HG03521 (cell line): ENCODE measurements around the gene MYO18A.
"Not testable (repeated sequence)": the region's sequence is repeated elsewhere in the genome, so short reads cannot be mapped to it uniquely, and the experiment has no call there.

Experiments
- ATAC-seq: cut with Tn5 transposase; IDR thresholded peaks from one replicate; pipeline ENCODE4 v1.9.1; 2021; ENCODE audit warnings: mild to moderate bottlenecking, moderate library complexity; ENCODE audit not compliant: unreplicated experiment

Gene MYO18A

DNA sequence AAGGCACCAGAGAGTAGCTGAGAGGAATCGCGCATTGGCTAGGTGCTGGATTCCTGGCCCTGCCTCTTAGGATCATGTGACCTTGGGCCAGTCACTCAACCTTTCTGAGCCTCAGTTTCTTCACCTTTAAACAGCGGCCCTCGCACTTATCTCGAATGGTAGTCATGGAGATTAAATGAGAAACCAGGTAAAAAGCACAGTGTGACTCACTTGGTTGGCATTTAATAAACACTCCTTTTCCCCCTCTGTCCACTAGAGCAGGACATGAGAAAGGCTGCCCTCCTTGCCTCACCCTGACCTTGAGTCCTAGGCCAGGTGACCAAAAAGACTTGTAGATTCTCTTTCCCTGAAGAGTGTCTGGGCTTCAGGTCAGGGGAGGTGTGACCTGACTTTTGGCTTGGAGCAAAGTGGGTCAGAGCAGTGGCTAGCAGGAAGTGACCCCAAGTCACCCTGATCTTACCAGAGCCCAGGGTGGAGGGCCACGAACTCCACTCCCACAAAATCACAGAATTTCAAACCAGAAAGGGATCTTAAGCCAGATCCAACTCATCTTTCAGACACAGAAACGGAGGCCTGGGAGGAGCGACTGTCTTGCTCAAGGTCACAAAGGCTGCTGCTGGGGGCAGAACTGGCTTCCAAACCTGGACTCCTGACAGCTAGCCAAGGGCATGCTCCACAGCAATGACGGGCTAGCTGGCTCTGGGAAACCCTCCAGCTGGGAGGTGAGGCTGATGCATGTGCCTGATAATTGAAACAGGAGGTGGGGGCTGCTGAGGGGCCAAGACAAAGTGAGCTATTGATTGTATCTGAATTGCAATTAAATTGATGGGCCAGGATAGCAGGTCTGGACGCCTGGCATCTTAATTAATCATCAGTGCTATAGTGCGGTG is 72.0 kb downstream of the MYO18A start:
- ATAC-seq: no peak

DNA sequence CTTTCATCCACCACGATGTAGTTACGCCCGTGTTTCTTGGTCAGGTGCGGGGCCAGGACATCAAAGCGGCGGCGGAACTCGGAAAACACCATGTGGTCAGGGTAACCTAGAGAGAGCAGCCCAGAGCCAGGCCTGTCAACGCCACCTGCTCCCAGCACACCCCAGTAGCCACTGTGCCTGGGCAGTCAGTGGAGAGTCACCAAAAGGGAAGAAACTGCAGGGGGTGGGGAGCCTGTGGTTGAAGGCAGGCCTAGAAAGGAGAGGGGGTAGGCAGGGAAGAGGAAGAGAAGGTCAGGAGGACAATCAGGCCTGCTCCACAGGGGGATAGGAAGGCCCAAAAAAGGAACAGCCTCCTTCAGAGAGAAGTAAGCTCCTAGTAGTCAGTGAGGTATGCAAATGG is 73.1 kb downstream of the MYO18A start:
- no peak for ATAC-seq

GRCh38 chr17:29103341-29103740 is 76.9 kb downstream of the MYO18A start:
- no peak for ATAC-seq

- no peak for ATAC-seq
Observed at GRCh38 chr17:29102741-29103181, 77.4 kb downstream of the MYO18A start.

DNA sequence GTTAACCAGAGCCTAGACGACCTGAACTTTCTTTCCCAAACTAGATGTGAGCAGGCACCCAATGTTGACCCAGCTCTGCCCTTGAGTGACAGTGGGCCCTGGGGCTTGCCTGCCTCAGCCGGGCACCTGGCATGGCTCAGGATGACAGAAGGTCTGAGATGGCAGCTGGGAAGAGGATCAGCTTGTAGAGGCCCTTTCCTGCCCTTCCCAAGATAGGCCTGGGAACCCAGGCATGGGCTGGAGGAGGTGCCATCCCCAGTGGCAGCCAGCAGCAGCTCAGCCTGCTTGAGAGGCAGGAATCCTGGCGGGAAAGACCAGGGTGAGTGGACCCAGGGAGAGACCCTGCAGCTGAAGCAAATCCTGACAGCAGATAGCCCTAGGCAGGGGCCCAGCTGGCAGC is 78.2 kb downstream of the MYO18A start:
- ATAC-seq: no peak

- no peak for ATAC-seq
Observed at GRCh38 chr17:29100296-29100695, 79.9 kb downstream of the MYO18A start.

DNA sequence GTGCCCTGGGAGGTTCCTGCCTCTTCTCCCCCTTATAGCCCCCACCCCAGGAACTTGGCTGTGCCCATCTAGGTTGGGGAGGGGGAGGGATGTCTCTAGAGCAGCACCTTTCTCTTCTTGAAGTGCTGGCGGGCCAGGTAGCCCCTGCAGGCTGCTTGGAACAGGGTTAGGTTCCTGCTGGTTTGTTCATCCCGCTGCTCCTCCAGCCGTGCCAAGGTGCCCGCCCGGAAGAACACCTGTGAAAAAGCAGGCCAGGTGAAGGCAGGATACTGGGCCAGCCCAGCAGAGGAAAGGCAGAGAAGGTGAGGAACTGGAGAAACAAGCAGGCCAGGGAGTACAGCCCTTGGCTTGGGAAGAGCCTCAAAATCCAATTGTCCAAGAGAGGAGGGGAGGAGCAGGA is 80.7 kb downstream of the MYO18A start:
- no peak for ATAC-seq

DNA sequence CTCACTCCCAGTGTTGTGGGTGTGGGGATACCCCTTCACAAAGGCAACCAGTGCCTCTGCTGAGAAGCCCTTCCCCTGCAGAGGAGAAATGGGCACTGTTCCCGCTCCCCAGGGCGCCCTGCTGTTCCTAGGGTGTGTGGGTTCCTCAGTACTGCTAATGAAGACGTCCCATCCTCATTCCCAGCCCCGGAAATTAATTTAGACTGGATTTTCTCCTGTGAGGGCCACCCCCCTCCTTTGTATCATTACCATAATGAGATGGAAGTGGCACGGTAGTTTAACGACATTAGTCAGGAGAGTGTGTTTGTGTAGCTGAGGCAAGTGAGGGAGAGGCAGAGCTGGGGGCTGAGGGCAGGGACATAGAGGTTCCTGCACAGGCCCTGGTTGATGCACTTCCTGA is 84.1 kb downstream of the MYO18A start:
- ATAC-seq: no peak

GRCh38 chr17:29095439-29095838 is 84.8 kb downstream of the MYO18A start:
- ATAC-seq: no peak

DNA sequence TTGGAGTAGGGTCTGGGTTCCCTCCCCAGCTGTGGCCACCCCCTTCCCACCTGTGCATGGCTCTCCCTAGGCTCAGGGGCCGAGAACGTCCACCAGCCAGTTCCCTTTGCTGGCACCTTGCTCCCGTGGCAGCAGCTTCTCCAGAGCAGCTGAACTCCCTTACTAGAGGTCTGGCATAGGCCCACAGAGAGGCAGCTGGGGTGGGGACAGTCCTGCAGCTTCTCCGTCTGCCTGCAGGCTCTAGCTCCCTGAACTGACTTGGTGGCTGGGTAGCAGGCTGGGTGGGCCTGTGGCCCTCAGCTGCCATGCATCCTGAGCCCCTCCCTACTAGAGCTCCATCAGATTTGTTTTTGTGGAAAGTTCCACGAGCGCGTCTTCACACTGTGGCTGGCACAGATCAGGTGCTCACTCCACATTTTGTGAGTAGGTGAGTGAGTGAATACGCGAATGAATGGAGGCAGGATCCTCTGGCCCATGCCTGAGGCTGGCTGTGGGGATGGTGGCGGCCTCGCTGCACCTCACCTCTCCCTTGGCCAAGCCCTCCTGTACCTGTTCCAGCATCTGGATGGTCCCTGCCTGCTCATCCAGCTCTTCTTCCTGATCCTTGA is 86.0 kb downstream of the MYO18A start:
- no peak for ATAC-seq

DNA sequence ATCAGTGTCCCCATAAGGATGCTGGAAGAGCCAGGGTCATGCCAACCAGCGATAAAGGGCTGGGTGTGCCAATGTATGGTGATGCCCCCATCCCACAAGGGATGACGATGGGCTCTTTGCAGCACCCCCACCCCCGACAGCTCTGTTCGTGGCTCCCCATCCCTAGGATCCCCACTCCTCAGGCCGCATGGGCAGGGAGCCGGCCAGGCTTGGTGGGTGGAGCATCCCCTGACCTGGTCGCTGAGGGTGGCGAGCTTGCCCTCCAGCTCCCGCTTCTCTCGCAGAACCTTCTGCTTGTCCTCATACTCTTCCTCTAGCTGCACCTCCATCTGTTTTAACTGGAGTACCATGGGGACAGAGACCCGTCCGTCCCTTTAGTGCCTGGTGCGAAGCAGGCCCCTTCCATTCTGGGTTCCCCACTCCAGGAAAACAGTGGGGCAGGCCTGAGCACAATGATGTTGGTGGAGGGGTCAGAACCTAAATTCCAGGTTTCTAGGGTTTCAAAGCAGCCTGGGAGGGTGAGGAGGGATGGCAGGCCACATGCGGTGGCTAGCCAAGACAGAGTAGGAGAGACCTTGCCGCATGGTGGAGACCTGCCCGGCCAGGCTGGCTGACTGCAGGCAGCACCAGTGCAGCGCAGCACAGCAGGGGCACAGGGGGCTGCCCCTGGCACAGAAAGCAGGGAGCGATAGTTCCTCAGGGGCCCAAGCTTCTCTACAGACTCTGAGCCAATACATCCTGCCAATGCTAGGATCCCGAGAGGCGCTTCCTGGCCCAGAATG is 86.9 kb downstream of the MYO18A start:
- ATAC-seq: no peak

- no peak for ATAC-seq
Observed at GRCh38 chr17:29091606-29092289, 88.5 kb downstream of the MYO18A start.

DNA sequence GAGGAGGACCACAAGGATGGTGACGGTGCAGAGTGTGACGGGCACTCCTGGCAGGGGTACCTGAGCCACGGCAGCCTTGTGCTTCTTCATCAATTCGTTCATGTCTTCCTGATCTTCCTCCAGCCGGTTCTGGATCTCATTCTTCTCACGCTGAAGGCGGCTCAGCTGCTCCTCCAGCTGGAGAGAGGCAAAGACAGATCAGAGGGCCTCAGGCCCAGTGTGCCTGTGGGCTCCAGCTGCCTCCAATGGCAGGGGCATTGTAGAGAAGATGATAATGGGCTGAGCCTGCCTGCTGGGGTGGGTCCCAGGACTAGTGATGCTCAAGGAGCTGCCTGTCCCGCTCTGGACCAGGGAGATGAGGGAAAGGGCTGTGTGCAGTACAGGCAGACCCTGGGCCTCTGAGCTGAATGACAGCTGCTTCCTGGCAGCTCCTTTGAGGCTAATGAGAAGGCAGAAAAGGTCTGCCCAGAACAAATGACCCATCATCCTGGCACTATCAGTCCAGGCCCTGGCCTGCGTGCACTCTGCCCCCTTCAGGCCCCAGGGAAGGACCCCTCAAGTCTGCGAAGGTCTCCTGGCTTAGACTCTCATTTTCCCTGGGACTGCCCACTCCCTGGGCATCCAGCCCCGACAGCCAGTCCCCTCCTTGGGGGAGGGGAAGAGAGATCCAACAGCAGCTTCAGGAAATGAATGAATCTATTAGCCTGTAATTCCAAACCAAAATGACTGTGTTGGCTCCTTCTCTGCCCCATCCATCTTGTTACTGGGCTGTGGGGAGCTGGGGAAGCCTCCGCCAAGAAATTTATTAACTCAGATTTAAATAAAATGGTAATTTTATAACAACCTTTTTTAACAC is 89.2 kb downstream of the MYO18A start:
- ATAC-seq: no peak

DNA sequence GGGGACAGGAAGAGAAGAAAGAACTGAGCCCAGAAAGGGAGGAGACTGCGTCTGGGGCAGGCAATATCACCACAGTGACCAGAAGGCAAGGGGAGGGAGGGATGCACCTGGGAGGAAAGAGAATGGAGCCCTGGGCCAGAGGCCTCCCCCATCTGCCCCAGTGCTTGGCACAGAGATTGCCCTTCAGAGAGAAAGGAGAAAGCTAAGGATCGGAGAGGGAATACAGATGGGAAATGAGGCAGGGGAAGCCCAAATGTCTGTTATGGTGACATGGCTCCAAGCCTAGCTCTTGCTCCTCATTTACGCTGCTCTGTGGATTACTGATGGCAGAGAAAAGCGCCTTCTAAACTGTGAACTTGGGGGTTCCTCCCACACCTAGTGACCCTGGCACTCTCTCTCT is 90.1 kb downstream of the MYO18A start:
- no peak for ATAC-seq

GRCh38 chr17:29089601-29090044 is 90.6 kb downstream of the MYO18A start:
- no peak for ATAC-seq

DNA sequence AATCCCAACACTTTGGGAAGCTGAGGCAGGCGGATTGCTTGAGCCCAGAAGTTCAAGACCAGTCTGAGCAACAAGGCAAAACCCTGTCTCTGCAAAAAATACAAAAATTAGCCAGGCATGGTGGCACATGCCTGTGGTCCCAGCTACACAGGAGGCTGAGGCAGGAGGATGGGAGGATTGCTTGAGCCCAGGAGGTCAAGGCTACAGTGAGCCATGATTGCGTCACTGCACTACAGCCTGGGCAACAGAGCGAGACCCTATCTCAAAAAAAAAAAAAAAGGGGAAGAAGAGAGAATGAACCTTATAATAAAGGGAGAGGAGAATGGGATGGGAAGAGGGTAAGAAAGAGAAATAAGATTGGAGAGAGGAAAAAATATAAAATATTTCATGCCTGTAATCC is 91.4 kb downstream of the MYO18A start:
- ATAC-seq: not testable (repeated sequence)

- ATAC-seq: no peak
Observed at GRCh38 chr17:29086628-29087332, 93.4 kb downstream of the MYO18A start.

GRCh38 chr17:29085223-29085622 is 95.0 kb downstream of the MYO18A start:
- no peak for ATAC-seq

DNA sequence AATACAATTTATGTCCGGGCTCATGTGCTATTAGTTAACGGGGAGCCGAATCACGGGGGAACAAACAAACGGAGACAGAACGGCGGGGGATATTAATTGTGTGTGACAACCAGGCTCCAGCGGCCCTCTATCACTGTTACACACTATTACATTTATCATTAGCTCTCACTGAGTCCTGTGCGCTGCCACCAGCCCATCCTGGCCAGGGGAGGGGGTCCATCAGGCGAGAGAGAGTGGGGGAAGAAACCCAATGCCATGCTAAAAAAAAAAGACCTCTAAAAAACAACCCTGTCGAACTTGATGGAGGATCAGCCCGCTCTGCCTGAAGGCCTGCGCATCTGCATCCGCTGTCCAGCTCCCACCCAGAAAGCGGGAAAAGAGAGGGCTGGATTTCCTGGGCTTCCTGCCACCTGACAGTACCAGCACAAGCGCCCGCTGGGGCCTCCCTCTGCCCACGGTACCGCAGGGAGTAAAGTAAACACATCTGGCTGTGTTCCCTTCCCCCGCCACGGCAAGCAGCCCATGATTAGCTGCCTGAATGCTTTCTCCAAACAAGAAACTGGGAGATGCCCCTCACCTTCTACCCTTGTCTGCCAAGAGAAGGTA is 95.6 kb downstream of the MYO18A start:
- no peak for ATAC-seq
